Fibroblast of mammary gland (primary cell): ENCODE measurements around the gene GPR75.

Experiments
- DNase-seq: peaks from one replicate; pipeline ENCODE4 v3.0.0-alpha.2; 2010; ENCODE audit warnings: low read depth
- H3K4me3 ChIP-seq: 2 replicates; pipeline ENCODE4 v1.5.1; 2011; ENCODE audit warnings: low read depth, mild to moderate bottlenecking, low read length, moderate library complexity; ENCODE audit not compliant: control insufficient read depth
- TF ChIP-seq, protein P1 (sequence below): conservative IDR thresholded peaks from 2 replicates; pipeline ENCODE4 v1.5.1; 2011; ENCODE audit warnings: low read depth, low read length, inconsistent platforms; ENCODE audit not compliant: control insufficient read depth, insufficient read depth

GPR75 gene

DNA sequence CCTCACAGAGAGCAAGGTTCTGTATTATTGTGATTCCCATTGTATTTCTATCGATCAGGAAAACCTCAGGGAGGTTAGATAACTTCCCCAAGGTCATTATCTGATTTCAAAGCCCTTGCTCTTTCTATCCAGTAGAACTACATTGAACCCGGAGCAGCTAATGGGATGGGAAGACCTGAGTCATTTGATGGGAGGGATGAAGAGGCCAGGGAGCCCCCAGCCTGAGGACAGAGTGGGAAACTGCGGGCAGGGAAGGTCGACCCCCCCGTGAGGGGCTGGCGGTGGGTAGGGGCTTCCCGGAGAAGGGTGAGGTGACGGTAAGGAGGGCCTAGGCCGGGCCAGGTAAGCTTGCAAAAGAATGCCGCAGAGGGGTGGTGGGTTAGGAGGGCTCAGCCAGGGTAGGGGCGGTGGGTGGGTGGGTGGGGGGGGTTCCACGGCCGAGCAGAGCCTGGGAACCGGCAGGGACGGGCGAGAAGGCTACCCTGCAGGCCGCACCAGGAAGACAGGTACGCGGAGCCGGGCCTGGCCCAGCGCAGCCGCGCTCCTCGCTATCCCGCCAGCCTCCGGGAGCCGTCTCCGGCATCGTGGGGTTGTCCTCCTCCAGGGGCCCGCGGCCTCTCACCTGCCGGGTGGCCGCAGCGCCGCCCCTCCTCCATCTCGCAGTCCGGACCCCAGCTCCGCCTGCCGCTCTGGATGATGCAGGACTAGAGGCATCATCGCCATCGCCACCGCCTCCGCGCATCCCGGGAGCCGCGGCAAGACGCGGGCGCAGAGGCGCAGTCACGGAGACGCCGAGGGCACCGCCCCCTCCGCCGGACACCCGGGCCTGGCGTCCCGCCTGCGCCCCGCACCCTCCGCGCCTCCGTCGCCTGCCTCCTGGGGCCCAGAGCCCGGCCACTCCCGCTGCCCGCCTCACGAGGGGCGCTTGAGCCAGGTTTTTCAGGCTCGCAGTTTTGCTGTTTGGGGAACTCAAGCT lies at the start of gene GPR75:
GPR75 (minus strand) TSS at position 762 of the 976 bp plus-strand sequence. CDS start 5,211 bp downstream, outside the sequence.
- peak within 1 kb of the TSS; percentile 49 for H3K4me3 ChIP-seq
- TF ChIP-seq, protein P1, sequence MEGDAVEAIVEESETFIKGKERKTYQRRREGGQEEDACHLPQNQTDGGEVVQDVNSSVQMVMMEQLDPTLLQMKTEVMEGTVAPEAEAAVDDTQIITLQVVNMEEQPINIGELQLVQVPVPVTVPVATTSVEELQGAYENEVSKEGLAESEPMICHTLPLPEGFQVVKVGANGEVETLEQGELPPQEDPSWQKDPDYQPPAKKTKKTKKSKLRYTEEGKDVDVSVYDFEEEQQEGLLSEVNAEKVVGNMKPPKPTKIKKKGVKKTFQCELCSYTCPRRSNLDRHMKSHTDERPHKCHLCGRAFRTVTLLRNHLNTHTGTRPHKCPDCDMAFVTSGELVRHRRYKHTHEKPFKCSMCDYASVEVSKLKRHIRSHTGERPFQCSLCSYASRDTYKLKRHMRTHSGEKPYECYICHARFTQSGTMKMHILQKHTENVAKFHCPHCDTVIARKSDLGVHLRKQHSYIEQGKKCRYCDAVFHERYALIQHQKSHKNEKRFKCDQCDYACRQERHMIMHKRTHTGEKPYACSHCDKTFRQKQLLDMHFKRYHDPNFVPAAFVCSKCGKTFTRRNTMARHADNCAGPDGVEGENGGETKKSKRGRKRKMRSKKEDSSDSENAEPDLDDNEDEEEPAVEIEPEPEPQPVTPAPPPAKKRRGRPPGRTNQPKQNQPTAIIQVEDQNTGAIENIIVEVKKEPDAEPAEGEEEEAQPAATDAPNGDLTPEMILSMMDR = no peak
- peak; percentile 36 for DNase-seq

DNA sequence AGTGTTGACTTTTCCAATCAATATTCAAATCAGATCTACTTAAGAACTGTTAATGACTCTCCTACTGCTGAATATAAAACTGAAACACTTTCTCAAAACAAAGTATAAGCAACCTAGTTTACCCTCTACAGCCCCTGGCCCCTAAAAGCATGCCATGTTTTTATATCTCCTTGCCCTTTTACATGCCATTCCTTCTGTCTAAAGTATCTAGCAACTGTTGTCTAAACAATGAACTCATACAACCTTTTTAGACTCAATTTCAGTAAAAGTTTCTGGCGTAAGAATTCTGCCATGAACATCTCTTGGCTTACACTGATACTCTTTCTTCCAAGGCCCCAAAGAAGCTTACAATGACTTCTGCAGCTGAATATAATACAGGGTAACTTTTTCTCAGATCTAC lies 47.8 kb upstream of the GPR75 start:
- no peak for DNase-seq
- no peak overlapping the region for H3K4me3 ChIP-seq
- TF ChIP-seq, protein P1 = no peak

DNA sequence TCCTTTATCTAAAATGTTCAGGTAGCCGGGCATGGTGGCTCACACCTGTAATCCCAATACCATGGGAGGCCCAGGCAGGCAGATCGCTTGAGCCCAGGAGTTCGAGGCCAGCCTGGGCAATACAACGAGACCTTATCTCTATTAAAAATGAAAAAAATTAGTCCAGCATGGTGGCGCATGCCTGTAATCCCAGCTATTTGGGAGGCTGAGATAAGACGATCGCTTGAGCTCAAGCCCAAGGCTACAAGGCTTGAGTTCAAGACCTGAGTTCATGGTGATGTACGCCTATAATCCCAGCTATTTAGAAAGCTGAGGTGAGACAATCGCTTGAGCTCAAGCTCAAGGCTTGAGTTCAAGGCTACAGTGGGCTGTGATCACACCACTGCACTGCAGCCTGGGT lies 45.6 kb upstream of the GPR75 start:
- TF ChIP-seq, protein P1 = no peak
- no peak for DNase-seq
- no peak overlapping the region for H3K4me3 ChIP-seq

DNA sequence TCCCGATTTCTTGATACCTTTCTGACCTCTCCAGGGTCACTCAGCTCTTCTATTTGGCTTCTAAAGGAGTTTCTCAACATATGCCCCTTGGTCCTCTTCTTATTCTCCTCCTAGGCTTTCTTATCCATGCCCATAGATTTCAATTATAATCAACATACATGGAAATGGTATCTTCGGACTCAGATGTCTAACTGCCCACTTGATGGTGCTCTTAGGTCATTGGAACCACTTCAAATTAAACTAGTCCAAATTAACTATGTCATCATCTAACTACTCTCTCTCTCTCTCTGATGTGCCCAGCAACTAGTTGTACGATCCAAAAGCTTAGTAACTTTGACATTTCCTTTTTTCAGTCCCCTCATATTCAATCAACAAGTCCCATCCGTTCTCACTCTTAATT lies 43.2 kb upstream of the GPR75 start:
- no peak overlapping the region for H3K4me3 ChIP-seq
- TF ChIP-seq, protein P1 = no peak
- DNase-seq = peak; percentile 8

DNA sequence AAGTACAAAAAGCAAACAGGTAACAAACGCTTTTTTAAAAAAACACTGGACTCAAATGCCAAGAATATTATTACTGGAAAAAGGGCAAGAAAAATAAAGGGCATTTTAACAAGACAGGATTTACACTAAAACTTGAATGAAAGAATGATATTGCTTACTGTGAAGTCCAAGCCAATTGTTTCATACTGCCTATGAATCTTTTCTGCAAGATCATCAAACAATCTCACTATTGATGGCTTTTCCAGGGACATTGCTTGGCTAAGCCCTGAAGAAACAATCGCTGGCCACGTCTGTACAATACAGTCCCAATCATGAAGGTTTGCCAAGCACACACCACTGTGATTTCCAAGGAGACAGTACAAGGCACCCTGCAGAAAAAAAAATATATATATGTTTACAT lies 41.4 kb upstream of the GPR75 start:
- TF ChIP-seq, protein P1 = no peak
- no peak for DNase-seq
- H3K4me3 ChIP-seq = no peak overlapping the region

DNA sequence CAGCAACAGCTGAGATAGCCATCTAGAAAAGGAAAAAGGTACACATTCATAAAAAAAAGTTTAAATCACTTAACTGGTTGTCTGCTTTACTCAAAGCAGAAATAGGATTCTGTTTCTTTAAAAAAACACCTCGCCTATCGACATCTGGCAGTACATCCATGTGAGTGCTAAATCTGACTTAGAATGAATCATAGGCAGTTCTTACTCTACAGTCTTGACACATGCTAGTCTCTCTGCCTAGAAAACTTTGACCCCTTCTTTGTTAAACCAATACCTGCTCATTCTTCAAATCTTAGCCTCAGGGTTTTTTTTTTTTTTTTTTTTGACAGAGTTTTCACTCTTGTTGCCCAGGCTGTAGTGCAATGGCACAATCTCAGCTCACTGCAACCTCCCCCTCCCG lies 37.1 kb upstream of the GPR75 start:
- DNase-seq = peak; percentile 83
- TF ChIP-seq, protein P1 = no peak
- H3K4me3 ChIP-seq = no peak overlapping the region
